NB4 (cell line): ENCODE data around the gene CHURC1.
A peak's percentile ranks its signal among the peaks of the same experiment; 100 is the strongest.

Source experiments
- DNase-seq: peaks from one replicate; pipeline ENCODE4 v3.0.0; 2010; ENCODE audit warnings: low read depth
- H3K4me3 ChIP-seq: one replicate; pipeline ENCODE4 v1.5.1; 2011; ENCODE audit warnings: mild to moderate bottlenecking, low read depth, low read length, moderate library complexity
- CTCF ChIP-seq: IDR thresholded peaks from one replicate; pipeline ENCODE4 v1.5.1; 2012; ENCODE audit warnings: low read depth, low read length
- MAX ChIP-seq: IDR thresholded peaks from 2 replicates; pipeline ENCODE4 v1.6.1; 2011; ENCODE audit warnings: low read depth, low read length
- MYC ChIP-seq: IDR thresholded peaks from 2 replicates; pipeline ENCODE4 v1.6.1; 2011; ENCODE audit warnings: low read depth, low read length
- POLR2A ChIP-seq: IDR thresholded peaks from 2 replicates; pipeline ENCODE4 v1.6.1; 2011; ENCODE audit warnings: mild to moderate bottlenecking; ENCODE audit not compliant: insufficient read length; ENCODE audit errors: extremely low read depth

CHURC1 gene

GRCh38 chr14:64951724-64952123 is 37.5 kb downstream of the CHURC1 start:
- no peak for TF ChIP-seq MAX
- no peak for TF ChIP-seq POLR2A
- no peak for TF ChIP-seq CTCF
- TF ChIP-seq MYC, result no peak
- no peak overlapping the region for H3K4me3 ChIP-seq
- no peak for DNase-seq

GRCh38 chr14:64952598-64953309 is 38.5 kb downstream of the CHURC1 start:
- no peak for TF ChIP-seq POLR2A
- peak; percentile 23 for TF ChIP-seq CTCF
- DNase-seq, result peak; percentile 51
- H3K4me3 ChIP-seq, result no peak overlapping the region

- TF ChIP-seq MYC (no peak), POLR2A (no peak), MAX (no peak), CTCF (no peak)
- H3K4me3 ChIP-seq, result no peak overlapping the region
- DNase-seq, result no peak
These were observed 39.0 kb downstream of the CHURC1 start for GRCh38 chr14:64953310-64953654.

- DNase-seq, result no peak
- H3K4me3 ChIP-seq, result no peak overlapping the region
- TF ChIP-seq CTCF (no peak), MAX (no peak), MYC (no peak), POLR2A (no peak)
These were observed 39.4 kb downstream of the CHURC1 start for GRCh38 chr14:64953661-64954060.

- no peak overlapping the region for H3K4me3 ChIP-seq
- DNase-seq, result no peak
- TF ChIP-seq CTCF (no peak), POLR2A (no peak), MYC (no peak), MAX (no peak)
These were observed 40.4 kb downstream of the CHURC1 start for GRCh38 chr14:64954491-64955240.
